ENCODE results near the gene KDM4C.

The KDM4C gene

GRCh38 chr9:6915635-6916034, 157.9 kb downstream of the KDM4C start:
- Mint-ChIP-seq H3K9me3 (peaks cover 9% of the 10 kb centered on the region), H3K4me1 (peaks cover 15% of the 10 kb centered on the region), H3K27me3 (ENCODE audit: low read depth, poor library complexity) (peaks cover 3% of the 10 kb centered on the region), H3K36me3 (ENCODE audit: low read depth) (no peaks in the 10 kb centered on the region), H3K27ac (peak overlapping the region; percentile 12), H3K4me3 (no peak overlapping the region)
- TF ChIP-seq CTCF (IDR thresholded peaks at IDR 0.05), result no peak
- peak; percentile 4 for DNase-seq

GRCh38 chr9:6917162-6917561, 159.4 kb downstream of the KDM4C start:
- peaks cover 3% of the 10 kb centered on the region for H3K27me3 Mint-ChIP-seq (ENCODE audit: low read depth, poor library complexity)
- peaks cover 16% of the 10 kb centered on the region for H3K9me3 Mint-ChIP-seq
- H3K4me1 Mint-ChIP-seq, result peaks cover 10% of the 10 kb centered on the region
- H3K36me3 Mint-ChIP-seq (ENCODE audit: low read depth), result peaks cover 13% of the 10 kb centered on the region
- no peak overlapping the region for H3K4me3 Mint-ChIP-seq
- no peak for DNase-seq
- H3K27ac Mint-ChIP-seq, result no peak overlapping the region
- no peak for TF ChIP-seq CTCF (IDR thresholded peaks at IDR 0.05)

GRCh38 chr9:6920041-6920440, 162.3 kb downstream of the KDM4C start:
- peaks cover 13% of the 10 kb centered on the region for H3K36me3 Mint-ChIP-seq (ENCODE audit: low read depth)
- no peak for DNase-seq
- H3K27me3 Mint-ChIP-seq (ENCODE audit: low read depth, poor library complexity), result no peaks in the 10 kb centered on the region
- H3K4me1 Mint-ChIP-seq, result peaks cover 7% of the 10 kb centered on the region
- peaks cover 16% of the 10 kb centered on the region for H3K9me3 Mint-ChIP-seq
- H3K27ac Mint-ChIP-seq, result no peak overlapping the region
- no peak overlapping the region for H3K4me3 Mint-ChIP-seq
- TF ChIP-seq CTCF (IDR thresholded peaks at IDR 0.05), result no peak

- Mint-ChIP-seq H3K9me3 (peaks cover 16% of the 10 kb centered on the region), H3K27ac (no peak overlapping the region), H3K4me3 (no peak overlapping the region), H3K36me3 (ENCODE audit: low read depth) (peaks cover 13% of the 10 kb centered on the region), H3K4me1 (peaks cover 7% of the 10 kb centered on the region), H3K27me3 (ENCODE audit: low read depth, poor library complexity) (no peaks in the 10 kb centered on the region)
- TF ChIP-seq CTCF (IDR thresholded peaks at IDR 0.05), result no peak
- DNase-seq, result no peak
Measured at GRCh38 chr9:6921315-6921714, 163.5 kb downstream of the KDM4C start.

GRCh38 chr9:6922124-6922676, 164.4 kb downstream of the KDM4C start:
- DNase-seq, result no peak
- Mint-ChIP-seq H3K27ac (no peak overlapping the region), H3K4me1 (peaks cover 11% of the 10 kb centered on the region), H3K4me3 (no peak overlapping the region), H3K9me3 (peaks cover 16% of the 10 kb centered on the region), H3K36me3 (ENCODE audit: low read depth) (peaks cover 13% of the 10 kb centered on the region), H3K27me3 (ENCODE audit: low read depth, poor library complexity) (no peaks in the 10 kb centered on the region)
- no peak for TF ChIP-seq CTCF (IDR thresholded peaks at IDR 0.05)

- DNase-seq, result no peak
- Mint-ChIP-seq H3K27me3 (ENCODE audit: low read depth, poor library complexity) (no peaks in the 10 kb centered on the region), H3K4me1 (peaks cover 11% of the 10 kb centered on the region), H3K36me3 (ENCODE audit: low read depth) (peaks cover 13% of the 10 kb centered on the region), H3K4me3 (no peak overlapping the region), H3K9me3 (peaks cover 16% of the 10 kb centered on the region), H3K27ac (no peak overlapping the region)
- TF ChIP-seq CTCF (IDR thresholded peaks at IDR 0.05), result no peak
Measured at GRCh38 chr9:6922680-6923079, 164.9 kb downstream of the KDM4C start.

All from nephron progenitor cell (in vitro differentiated cells).